Effector CD4-positive, alpha-beta T cell (primary cell): ENCODE measurements around the gene GSTO2.
"Not testable (repeated sequence)": the region's sequence is repeated elsewhere in the genome, so short reads cannot be mapped to it uniquely, and the experiment has no call there.

Experiments used
- DNase-seq: peaks from one replicate; pipeline ENCODE4 v3.0.0-alpha.2; 2020
- total RNA-seq: gene quantifications from one replicate; lab custom pipeline; 2026; lab: John Stamatoyannopoulos, UW

Gene GSTO2
- 1.1 reads per million for total RNA-seq

GRCh38 chr10:104268713-104269645, at the start of gene GSTO2:
Gene GSTO2 (plus strand): TSS chr10:104269184. CDS start chr10:104274916, 5,732 bp downstream.
- peak; percentile 98 for DNase-seq

GRCh38 chr10:104220522-104220921, 48.5 kb upstream of the GSTO2 start:
- DNase-seq: no peak

- no peak for DNase-seq
Measured at GRCh38 chr10:104223304-104223703, 45.7 kb upstream of the GSTO2 start.

- no peak for DNase-seq
Measured at GRCh38 chr10:104230490-104230889, 38.5 kb upstream of the GSTO2 start.

GRCh38 chr10:104231784-104232612, 37.0 kb upstream of the GSTO2 start, which contains the start of gene CFAP43:
Gene CFAP43 (minus strand): TSS chr10:104232364. CDS start chr10:104232246, 118 bp downstream.
- DNase-seq: peak; percentile 100

- no peak for DNase-seq
Measured at GRCh38 chr10:104232613-104233102, 36.3 kb upstream of the GSTO2 start.

GRCh38 chr10:104233817-104234216, 35.2 kb upstream of the GSTO2 start:
- no peak for DNase-seq

- DNase-seq: no peak
Measured at GRCh38 chr10:104234934-104235333, 34.0 kb upstream of the GSTO2 start.

- no peak for DNase-seq
Measured at GRCh38 chr10:104235801-104236200, 33.2 kb upstream of the GSTO2 start.

GRCh38 chr10:104240078-104240477, 28.9 kb upstream of the GSTO2 start:
- no peak for DNase-seq

- no peak for DNase-seq
Measured at GRCh38 chr10:104242545-104242944, 26.4 kb upstream of the GSTO2 start.

GRCh38 chr10:104243009-104243408, 26.0 kb upstream of the GSTO2 start:
- not testable (repeated sequence) for DNase-seq

GRCh38 chr10:104243512-104243911, 25.5 kb upstream of the GSTO2 start:
- DNase-seq: no peak

GRCh38 chr10:104245066-104245632, 23.8 kb upstream of the GSTO2 start:
- DNase-seq: no peak

- no peak for DNase-seq
Measured at GRCh38 chr10:104246976-104247375, 22.0 kb upstream of the GSTO2 start.

GRCh38 chr10:104247513-104248146, 21.4 kb upstream of the GSTO2 start:
- DNase-seq: no peak

- DNase-seq: not testable (repeated sequence)
Measured at GRCh38 chr10:104248931-104249330, 20.1 kb upstream of the GSTO2 start.

GRCh38 chr10:104250371-104250770, 18.6 kb upstream of the GSTO2 start:
- DNase-seq: no peak

- no peak for DNase-seq
Measured at GRCh38 chr10:104251443-104251842, 17.5 kb upstream of the GSTO2 start.

GRCh38 chr10:104252368-104252767, 16.6 kb upstream of the GSTO2 start:
- DNase-seq: no peak

GRCh38 chr10:104253106-104253505, 15.9 kb upstream of the GSTO2 start:
- DNase-seq: no peak
